Measurements from ENCODE around the gene JAGN1.
A peak's percentile ranks its signal among the peaks of the same experiment; 100 is the strongest.
"Not testable (repeated sequence)": the region's sequence is repeated elsewhere in the genome, so short reads cannot be mapped to it uniquely, and the experiment has no call there.

JAGN1 gene

DNA sequence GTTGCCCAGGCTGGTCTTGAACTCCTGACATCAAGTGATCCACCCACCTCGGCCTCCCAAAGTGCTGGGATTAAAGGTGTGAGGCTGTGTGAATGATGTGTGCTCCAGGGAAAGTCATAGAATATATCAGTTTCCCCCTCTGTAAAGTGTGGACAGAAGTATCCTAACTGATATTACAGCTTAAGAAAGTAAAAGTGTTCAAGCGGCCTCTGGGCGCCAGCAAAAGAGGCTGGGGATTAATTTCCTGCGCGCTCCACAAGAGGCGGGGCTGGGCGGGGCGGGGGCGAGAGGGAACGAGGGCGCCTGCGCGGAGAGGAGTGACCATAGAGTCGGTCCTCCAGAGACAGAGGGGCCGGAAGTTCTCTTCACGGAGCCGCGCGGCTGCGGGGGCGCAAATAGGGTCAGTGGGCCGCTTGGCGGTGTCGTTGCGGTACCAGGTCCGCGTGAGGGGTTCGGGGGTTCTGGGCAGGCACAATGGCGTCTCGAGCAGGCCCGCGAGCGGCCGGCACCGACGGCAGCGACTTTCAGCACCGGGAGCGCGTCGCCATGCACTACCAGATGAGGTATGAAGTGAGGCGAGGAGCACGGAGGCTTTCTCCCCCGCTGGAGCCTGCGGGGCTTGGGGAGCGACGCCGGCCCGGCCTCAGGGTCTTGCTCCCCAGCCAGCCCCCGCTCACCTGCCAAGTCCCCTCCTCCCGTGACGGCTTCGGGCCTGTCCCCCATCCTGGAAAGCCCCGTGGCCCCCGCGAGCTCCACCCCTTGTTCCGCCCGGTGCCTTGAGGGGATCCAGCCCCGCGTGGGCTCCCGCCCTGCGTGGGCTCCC, at the start of gene JAGN1:
Gene JAGN1, plus strand, starts transcription at position 362 of the 823 bp plus-strand sequence. Its CDS starts 113 bp downstream, at position 475.
- peak; percentile 89 for DNase-seq (ENCODE audit: low spot score)

DNA sequence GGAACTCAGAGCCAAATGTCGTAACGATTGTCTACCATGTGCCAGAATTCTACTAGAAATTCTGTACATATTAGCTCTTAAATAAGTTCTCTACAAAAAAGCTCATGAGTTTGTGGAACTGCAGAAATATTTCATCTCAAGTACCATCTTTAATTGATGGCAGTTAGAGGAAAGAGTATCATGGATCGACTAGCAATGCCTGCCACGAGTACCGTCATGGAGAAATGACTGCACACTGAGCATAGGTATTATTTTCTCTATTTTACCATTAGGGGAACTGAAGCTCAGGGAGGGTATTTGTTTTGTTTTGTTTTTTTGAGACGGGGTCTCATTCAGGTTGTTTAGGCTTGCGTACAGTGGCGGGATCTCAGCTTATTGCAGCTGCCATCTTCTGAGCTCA, 49.4 kb upstream of the JAGN1 start:
- no peak for DNase-seq (ENCODE audit: low spot score)

- DNase-seq (ENCODE audit: low spot score) = peak; percentile 98
Measured at GRCh38 chr3:9843715-9844438, 46.5 kb upstream of the JAGN1 start, which contains the start of gene RPUSD3. RPUSD3 (minus strand) TSS chr3:9844008; CDS start chr3:9843990, 18 bp downstream.

GRCh38 chr3:9846231-9846630, 44.2 kb upstream of the JAGN1 start:
- DNase-seq (ENCODE audit: low spot score) = no peak

DNA sequence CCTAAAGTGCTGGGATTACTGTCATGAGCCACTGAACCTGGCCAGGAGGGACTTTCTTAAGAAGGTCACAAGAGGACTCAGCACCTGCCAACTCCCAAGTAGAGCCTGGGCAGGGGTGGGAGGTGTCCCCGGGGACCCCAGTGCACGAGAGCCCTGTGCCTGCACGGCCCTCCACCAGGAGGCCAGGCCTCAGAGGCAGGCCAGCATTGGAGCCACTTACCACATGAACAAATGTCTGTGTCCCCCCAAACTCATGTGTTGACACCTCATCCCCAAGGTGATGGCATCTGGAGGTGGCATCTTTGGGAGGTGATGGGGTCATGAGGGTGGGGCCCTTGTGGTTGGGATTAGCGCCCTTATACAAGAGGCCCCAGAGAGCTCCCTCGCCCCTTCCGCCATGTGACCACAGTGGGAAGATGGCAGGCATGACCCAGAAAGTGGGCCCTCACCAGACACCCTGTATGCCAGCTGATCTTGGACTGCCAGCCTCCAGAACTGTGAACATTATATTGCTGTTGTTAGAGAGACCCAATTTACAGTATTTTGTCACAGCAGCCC, 43.4 kb upstream of the JAGN1 start:
- no peak for DNase-seq (ENCODE audit: low spot score)

- not testable (repeated sequence) for DNase-seq (ENCODE audit: low spot score)
Measured at GRCh38 chr3:9847870-9848269, 42.5 kb upstream of the JAGN1 start.

DNA sequence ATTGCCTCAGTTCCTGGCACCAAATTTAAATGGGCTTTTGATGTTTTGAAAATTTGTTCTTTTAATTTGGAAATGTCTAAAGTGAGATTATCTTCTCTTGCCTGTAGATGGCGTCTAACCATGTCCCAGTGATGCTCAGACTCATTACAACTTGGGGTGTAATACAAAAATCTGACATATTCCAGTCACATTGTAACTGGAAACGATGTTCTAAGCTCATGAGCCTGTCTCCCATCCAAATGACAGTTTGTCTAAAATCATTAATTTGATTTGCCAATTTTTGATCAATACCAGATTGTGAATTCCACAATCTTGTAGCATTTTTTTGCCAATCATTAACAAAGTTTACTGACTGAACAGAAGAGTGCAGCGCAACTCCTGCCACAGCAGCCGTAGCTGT, 41.5 kb upstream of the JAGN1 start:
- peak; percentile 51 for DNase-seq (ENCODE audit: low spot score)

DNA sequence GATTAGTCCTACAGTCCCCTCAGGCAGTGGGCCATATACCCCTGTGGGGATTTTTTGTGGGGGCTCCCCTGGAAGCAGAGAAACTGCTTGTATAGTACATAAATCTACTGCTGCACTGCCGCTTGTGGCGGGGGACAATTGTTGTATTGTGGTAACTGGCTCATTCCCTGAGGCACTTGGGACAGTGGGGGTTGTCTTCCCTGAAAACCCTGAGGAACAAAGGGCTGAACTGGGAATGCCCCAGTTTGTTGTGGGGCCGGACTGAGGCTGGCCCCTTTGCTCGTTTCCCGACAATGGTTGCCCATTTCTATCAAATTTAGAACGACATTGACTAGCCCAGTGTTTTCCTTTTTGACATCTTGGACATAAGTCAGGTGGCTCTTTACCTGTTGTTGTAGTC, 39.0 kb upstream of the JAGN1 start:
- DNase-seq (ENCODE audit: low spot score) = not testable (repeated sequence)

GRCh38 chr3:9851926-9852325, 38.5 kb upstream of the JAGN1 start:
- not testable (repeated sequence) for DNase-seq (ENCODE audit: low spot score)

DNA sequence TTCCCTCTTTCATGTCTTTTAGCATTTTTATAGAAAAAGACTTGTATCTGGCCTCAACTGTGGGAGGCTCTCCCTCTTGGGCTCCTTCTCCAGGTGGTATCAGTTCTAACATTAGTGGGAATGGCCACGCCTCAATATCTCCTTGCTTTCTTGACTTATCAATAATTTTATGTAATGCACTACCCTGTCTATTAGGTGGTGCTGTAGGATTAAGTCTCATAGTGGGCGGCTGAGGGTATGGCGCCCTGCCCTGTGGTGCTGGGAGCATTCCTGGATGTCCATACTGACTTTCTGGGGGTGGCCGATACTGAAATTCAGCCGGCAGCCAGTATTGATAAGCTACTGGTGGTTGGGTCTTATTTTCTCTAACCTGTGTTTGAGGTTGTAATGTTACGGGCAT, 37.9 kb upstream of the JAGN1 start:
- no peak for DNase-seq (ENCODE audit: low spot score)

DNA sequence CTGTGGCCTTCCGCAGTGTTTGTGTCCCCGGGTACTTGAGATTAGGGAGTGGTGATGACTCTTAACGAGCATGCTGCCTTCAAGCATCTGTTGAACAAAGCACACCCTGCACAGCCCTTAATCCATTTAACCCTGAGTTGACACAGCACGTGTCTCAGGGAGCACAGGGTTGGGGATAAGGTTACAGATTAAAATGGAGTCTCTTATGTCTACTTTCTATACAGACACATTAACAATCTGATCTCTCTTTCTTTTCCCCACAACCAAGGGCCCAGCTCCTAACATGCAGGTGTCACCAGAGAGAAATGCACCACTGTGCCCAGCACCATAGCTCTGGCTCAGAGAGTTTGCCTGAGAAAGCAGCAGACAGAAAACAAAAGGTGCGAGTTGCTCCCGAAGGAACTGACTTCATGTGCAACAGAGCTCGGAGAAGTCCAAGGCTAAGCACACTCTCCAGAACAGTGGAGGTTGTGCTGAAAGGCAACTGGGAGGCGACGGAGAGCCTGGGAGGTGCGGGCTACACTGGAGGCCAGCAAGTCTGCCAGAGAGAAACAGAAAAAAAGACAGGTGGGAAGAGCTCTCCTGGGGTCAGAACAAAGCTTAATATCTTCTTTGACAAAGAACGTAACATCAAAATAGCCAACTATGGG, 36.0 kb upstream of the JAGN1 start:
- DNase-seq (ENCODE audit: low spot score) = not testable (repeated sequence)

DNA sequence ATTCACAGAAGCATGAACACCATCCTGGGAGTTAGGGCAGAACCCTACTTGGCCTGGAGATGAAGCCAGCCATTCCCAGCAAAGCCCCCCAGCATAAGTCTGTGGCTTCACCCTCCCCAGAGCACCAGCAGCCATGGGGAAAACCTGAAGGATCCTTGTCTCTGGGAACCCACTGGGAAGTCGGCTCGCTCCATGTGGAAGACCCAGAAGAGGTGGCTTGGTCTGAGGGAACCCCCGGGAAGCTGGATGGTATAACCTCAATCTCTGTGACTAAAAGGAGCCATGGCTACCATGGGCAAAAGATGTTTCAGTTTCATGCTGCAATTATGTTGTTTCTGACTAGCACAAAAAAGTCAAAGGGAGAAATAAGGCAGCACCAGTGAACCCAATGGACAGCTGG, 34.8 kb upstream of the JAGN1 start:
- no peak for DNase-seq (ENCODE audit: low spot score)

DNA sequence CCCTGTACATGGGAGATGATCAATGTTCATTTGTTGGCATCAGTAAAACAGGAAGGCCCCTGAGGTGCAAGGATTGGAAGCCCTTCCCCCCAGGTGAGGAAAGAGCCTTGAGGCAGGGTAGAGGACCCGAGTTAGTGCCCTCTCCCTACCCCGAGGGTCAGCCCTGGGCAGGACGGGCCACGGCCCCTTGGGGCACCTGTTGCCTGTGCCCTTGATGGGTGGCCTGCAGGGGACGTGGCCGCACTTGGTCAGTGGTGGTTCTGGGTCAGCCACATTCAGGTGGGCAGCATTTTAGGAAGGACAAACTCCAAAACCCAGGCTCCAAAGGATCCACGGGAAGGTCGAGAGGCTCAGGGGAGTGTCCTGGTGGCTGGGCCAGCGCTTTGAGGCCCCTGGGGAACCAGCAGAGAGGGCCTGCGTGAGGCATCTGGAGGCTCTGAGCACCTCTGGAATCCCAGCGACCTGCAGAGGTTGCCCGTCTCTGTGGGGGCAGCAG, 30.8 kb upstream of the JAGN1 start:
- DNase-seq (ENCODE audit: low spot score) = no peak

- DNase-seq (ENCODE audit: low spot score) = no peak
Measured at GRCh38 chr3:9861201-9861600, 29.2 kb upstream of the JAGN1 start.

DNA sequence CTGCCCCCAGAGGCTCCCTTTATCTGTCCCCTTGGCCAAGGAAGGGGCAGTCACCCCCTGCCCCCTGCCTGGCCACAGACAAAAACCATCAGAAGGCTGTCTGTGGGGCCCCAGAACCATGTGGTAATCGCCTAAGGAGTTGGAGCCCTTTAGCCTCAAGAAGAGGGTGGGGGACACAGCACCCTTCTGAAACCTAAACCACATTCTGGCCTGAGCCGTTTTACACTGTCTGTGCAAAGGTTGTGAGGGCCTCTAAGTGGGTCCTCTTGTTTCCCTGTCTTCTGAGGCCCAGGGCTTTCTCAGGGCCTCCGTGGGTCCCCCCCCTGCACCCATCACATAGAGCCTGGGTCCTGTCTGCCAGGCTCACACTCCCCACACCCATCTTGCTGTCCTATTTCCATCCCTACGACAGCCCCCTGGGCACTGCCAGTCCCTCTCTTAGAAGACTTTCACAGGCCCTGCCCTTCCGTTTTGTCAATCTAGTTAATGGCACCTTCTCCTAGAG, 28.7 kb upstream of the JAGN1 start:
- no peak for DNase-seq (ENCODE audit: low spot score)

DNA sequence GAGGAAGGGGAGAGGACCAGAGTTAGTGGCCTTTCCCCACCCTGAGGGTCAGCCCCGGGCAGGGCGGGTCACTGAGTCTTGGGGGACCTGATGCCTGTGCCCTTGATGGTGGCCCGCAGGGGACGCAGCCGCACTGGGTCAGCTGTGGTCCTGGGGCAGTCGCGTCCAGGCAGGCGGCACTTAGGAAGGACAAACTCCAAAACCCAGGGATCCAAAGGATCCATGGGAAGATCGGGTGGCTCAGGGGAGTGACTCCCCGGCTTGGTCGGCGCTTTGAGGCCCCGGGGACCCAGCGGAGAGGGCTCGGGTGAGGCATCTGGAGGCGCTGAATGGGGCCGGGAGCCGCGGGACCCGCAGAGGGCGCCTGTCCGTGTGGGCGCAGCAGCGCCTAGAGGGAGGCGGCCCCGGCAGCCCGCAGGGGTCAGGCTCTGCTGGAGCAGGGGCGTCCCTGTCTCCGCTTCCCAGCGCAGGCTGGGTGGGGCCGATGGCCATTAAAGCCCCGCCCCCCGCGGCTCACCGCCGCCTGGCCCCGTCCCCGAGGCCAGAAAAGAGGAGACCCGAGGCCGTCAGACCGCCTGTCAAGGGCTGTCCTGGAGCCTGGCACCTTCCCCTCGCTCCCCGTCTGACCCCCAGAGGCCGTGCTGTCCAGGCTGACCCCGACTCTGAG, 27.9 kb upstream of the JAGN1 start:
- no peak for DNase-seq (ENCODE audit: low spot score)

DNA sequence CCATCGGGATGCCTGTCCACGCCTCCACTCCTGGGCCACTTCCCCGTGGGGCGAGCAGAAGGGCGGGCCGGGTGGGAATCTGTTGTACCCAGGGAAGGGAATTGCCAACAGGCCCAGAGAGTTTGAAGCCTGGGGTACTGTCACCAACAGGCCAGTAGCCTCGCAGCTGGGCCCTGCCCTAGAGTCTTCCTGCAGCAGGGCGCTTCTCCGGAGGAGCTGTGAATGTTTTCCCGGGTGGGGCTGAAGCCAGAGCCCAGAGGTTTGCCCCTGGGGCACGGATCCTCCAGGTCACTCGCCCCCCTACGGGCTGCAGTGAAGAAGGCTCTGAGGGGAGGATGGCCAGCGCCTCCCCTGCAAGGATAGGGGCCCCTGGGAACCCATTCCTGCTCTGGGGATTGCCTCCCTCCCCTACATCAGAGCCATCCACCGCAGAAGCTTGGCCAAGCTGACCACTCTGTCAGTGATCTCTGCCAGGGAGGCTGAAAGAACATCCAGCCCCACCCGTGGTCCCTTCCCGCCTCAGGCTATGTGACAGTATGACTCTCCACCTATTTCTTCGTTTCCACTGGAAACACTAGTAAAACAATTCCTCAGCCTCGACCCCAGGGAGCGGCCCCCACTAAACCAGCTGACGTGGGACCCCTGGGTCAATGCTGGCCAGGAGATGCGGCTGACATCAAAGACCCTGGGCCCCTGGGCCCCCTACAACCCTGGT, 27.2 kb upstream of the JAGN1 start:
- DNase-seq (ENCODE audit: low spot score) = no peak

GRCh38 chr3:9864200-9864927, 26.0 kb upstream of the JAGN1 start:
- DNase-seq (ENCODE audit: low spot score) = no peak

- DNase-seq (ENCODE audit: low spot score) = not testable (repeated sequence)
Measured at GRCh38 chr3:9865125-9865637, 25.2 kb upstream of the JAGN1 start.

DNA sequence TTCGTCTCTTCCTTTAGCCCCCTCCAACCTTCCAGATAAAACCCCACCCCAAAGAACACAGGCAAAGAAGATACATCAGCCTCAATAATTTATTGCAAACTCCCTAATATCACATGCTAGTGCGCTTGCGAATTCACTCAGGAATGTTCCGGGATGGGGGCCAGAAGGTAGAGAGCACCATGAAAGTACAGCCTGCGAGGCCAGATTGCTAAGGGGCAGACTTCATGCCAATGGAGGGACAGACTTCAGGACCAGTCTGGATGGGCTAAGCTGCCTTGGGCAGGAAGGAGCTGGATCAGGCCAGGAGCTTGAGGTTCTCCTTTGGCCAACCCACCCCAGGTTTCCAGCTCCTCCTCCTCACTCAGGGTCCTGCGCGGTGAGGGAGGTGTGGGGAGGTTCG, 23.8 kb upstream of the JAGN1 start:
- no peak for DNase-seq (ENCODE audit: low spot score)
